WERI-Rb-1 (cell line): ENCODE measurements around the gene RIMBP2.

ENCODE experiments used
- DNase-seq: peaks from one replicate; pipeline ENCODE4 v3.0.0-alpha.2; 2020
- H3K27ac ChIP-seq: fragments of 250-450 bp; sonication (Bioruptor Pico); 2 replicates; pipeline ENCODE4 v1.5.1; 2020; ENCODE audit warnings: mild to moderate bottlenecking, moderate library complexity
- H3K27me3 ChIP-seq: fragments of 250-450 bp; sonication (Bioruptor Pico); 2 replicates; pipeline ENCODE4 v1.5.1; 2021; ENCODE audit warnings: mild to moderate bottlenecking, low read depth, moderate library complexity; ENCODE audit not compliant: insufficient read depth, severe bottlenecking
- H3K36me3 ChIP-seq: fragments of 250-450 bp; sonication (Bioruptor Pico); 2 replicates; pipeline ENCODE4 v1.5.1; 2020; ENCODE audit warnings: mild to moderate bottlenecking, moderate library complexity
- H3K4me3 ChIP-seq: 2 replicates; pipeline ENCODE4 v1.5.1; 2011; ENCODE audit warnings: low read depth, mild to moderate bottlenecking, control low read depth, low read length
- H3K9me3 ChIP-seq: fragments of 250-450 bp; sonication (Bioruptor Pico); 2 replicates; pipeline ENCODE4 v1.5.1; 2021; ENCODE audit warnings: mild to moderate bottlenecking, moderate library complexity; ENCODE audit not compliant: severe bottlenecking
- TF ChIP-seq, protein P1 (sequence below): IDR thresholded peaks from 2 replicates; pipeline ENCODE4 v1.5.1; 2011; ENCODE audit warnings: low read depth, mild to moderate bottlenecking, control low read depth, inconsistent platforms, low read length

The RIMBP2 gene

DNA sequence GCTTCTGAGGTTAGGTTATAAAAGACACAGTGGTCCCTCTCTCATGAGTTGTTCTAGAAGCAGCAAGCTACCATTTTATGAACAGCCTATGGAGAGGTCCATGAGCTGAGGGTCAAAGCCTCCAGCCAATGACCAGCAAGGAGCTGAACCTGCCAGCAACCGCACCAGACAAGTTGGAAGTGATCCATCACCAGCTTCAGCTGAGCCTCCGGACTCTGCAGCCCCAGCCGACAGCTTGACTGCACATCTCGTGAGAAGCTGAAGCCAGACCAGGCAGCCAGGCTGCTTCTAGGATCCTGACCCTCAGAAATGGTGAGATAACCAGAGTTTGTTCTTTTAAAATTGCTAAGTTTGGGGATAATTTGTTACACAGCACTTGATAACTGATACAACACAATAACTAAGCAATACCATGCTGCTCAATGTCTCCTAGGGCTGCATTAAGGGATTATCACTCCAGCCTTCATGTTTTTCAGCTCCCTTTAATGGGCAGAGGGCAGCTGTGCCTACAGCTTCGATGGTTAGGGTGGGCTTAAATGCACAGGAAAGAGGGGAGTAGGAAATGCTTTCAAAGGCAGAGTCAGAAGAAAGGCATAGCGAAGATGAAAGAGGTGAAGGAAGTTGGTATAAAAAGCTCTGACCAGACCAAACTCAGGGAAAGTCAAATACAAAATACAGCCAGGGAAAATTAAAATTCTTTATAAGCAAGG lies 149.5 kb downstream of the RIMBP2 start:
- Histone ChIP-seq H3K4me3 (no peak overlapping the region), H3K9me3 (peaks cover 17% of the 10 kb centered on the region), H3K36me3 (no peaks in the 10 kb centered on the region), H3K27me3 (no peaks in the 10 kb centered on the region), H3K27ac (no peak overlapping the region)
- DNase-seq, result no peak
- TF ChIP-seq, protein P1, sequence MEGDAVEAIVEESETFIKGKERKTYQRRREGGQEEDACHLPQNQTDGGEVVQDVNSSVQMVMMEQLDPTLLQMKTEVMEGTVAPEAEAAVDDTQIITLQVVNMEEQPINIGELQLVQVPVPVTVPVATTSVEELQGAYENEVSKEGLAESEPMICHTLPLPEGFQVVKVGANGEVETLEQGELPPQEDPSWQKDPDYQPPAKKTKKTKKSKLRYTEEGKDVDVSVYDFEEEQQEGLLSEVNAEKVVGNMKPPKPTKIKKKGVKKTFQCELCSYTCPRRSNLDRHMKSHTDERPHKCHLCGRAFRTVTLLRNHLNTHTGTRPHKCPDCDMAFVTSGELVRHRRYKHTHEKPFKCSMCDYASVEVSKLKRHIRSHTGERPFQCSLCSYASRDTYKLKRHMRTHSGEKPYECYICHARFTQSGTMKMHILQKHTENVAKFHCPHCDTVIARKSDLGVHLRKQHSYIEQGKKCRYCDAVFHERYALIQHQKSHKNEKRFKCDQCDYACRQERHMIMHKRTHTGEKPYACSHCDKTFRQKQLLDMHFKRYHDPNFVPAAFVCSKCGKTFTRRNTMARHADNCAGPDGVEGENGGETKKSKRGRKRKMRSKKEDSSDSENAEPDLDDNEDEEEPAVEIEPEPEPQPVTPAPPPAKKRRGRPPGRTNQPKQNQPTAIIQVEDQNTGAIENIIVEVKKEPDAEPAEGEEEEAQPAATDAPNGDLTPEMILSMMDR, result no peak

DNA sequence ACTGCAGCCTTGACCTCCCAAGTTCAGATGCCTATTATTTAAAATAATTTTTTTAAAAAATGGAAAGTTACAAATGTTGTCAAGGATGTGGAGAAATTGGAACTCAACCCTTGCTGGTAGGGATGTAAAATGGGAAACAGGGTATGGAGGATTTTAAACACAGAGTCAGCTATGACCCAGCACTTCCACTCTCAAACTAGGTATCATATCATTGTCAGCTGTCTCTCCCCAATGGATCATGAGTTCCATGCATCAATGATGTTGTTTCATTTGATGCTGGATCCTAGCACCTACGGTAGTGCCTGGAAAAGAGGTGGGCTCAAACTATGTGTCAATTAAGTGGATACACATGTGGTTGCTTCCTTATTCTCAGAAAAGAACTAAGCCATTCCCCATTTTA lies 150.9 kb downstream of the RIMBP2 start:
- no peak overlapping the region for H3K27ac ChIP-seq
- no peaks in the 10 kb centered on the region for H3K27me3 ChIP-seq
- TF ChIP-seq, protein P1, result no peak
- no peaks in the 10 kb centered on the region for H3K36me3 ChIP-seq
- H3K9me3 ChIP-seq, result peaks cover 17% of the 10 kb centered on the region
- H3K4me3 ChIP-seq, result no peak overlapping the region
- no peak for DNase-seq

GRCh38 chr12:130563323-130563722 lies 152.8 kb downstream of the RIMBP2 start:
- TF ChIP-seq, protein P1, result no peak
- Histone ChIP-seq H3K27ac (no peak overlapping the region), H3K9me3 (peaks cover 17% of the 10 kb centered on the region), H3K4me3 (no peak overlapping the region), H3K27me3 (no peaks in the 10 kb centered on the region), H3K36me3 (no peaks in the 10 kb centered on the region)
- no peak for DNase-seq

DNA sequence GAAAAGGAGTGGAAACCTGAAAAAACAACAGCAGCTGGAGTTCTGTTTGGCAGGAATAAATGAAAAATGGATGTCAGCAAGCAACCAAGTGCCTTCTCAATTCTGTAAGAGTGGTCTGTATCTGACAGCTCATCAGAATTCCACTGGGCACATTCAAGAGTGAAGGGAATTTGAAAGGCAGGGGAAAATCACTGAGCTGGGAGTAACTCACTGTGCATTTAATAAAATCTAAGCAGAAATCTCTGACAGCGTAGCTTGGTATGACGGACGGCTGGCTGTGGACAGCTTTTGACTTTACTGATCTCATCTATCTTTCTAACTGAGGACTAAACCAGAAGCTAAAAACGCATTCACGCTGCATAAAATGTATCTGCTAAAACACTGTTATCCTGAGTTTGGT lies 153.4 kb downstream of the RIMBP2 start:
- DNase-seq, result no peak
- Histone ChIP-seq H3K27me3 (no peaks in the 10 kb centered on the region), H3K4me3 (no peak overlapping the region), H3K36me3 (no peaks in the 10 kb centered on the region), H3K9me3 (peaks cover 17% of the 10 kb centered on the region), H3K27ac (no peak overlapping the region)
- TF ChIP-seq, protein P1, result no peak

DNA sequence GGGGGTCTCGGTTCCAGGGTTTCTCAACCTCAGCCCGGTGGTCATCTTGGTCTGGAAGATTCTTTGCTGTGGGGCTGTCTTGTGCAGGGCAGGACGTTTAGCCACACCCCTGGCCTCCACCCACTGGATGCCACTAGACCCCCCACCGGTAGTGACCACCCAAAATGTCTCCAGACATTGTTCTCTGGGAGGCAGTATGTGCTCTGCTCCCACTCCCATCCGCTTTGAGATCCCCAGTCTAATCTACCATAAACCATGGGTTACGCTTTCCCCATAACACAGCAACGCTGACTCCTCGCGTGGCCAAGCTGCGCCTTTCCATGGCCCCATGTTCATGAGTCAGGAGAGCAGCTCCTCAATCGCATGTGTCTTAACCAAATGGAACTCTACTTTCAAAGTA lies 155.8 kb downstream of the RIMBP2 start:
- H3K27ac ChIP-seq, result no peak overlapping the region
- no peak for DNase-seq
- H3K27me3 ChIP-seq, result no peaks in the 10 kb centered on the region
- H3K9me3 ChIP-seq, result peaks cover 5% of the 10 kb centered on the region
- H3K36me3 ChIP-seq, result no peaks in the 10 kb centered on the region
- H3K4me3 ChIP-seq, result no peak overlapping the region
- TF ChIP-seq, protein P1, result no peak

GRCh38 chr12:130559806-130560205 lies 156.3 kb downstream of the RIMBP2 start:
- Histone ChIP-seq H3K4me3 (no peak overlapping the region), H3K27ac (no peak overlapping the region), H3K9me3 (peaks cover 1% of the 10 kb centered on the region), H3K36me3 (no peaks in the 10 kb centered on the region), H3K27me3 (no peaks in the 10 kb centered on the region)
- no peak for DNase-seq
- TF ChIP-seq, protein P1, result no peak
